Kidney capillary endothelial cell (primary cell): Measurements from ENCODE around the gene SLC22A15.
A peak's percentile ranks its signal among the peaks of the same experiment; 100 is the strongest.
"Not testable (repeated sequence)": the region's sequence is repeated elsewhere in the genome, so short reads cannot be mapped to it uniquely, and the experiment has no call there.

Experiments
- DNase-seq: peaks from one replicate; pipeline ENCODE4 v3.0.0-alpha.2; 2018; ENCODE audit warnings: low spot score

SLC22A15 gene

DNA sequence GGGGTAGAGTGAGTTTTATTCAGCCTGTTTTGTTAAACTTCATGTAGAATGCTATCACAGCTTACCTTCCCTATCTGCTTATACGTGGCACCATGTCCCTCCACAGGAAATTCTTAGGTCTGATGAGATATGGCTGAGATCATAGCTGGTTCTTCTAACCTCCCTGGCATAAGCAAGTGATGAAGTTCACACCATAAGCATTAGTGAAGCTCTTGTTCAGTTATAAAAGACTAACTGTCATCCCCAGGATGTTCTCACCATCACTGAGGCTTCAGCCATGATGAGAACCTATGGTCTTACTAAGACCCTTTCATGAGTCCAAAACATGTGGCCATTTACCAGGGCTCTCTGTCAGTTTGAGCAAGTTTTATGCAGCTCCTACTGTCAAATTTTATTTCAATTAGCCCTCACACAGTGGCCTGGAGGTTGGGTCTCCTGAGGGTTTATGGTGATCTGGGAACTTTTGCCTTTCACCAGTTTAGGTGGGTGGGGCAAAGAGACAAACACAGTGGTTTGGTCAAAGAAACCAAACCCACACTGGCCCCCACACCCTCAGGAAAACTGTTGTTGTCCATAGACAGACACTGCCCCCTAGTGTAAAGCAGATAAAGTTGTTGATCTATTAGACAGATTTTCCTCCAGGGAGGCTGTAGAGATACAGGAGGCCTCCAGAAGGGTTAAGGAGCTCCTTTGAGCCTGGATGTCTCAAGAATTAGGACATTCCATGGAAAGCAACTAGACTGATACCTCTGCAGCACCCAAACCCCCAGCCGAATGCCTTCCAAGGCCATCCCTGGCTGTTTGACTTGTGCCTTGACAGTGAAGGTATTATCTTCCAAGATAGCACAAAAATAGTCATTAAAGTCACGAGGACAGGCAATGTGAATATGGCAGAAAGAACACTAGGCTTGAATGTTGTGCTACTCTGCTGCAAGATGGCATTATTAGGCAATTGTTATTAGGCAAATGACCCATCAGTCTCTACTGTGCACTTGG lies 5.0 kb downstream of the SLC22A15 start:
- DNase-seq = peak; percentile 50

- no peak for DNase-seq
Measured at GRCh38 chr1:115982400-115982799, 6.1 kb downstream of the SLC22A15 start.

DNA sequence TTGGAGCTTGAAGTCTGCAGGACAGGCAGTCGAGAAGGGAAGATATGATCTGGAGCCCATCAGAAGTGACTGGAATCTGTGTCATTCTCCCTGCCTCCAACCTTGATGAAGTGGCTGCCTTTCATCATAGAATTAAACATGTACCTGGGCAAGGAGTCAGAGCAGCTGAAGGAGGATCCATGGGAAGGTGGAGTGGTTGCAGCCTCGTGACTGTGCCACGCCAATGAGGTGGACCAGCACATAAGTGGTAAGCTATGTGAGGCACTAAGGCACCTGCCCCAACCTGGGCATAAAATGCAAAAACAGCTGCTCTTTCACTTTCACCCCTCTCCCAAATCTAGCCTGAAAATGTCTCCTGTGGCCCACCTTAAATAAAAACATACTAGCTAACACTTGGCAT lies 7.3 kb downstream of the SLC22A15 start:
- no peak for DNase-seq

DNA sequence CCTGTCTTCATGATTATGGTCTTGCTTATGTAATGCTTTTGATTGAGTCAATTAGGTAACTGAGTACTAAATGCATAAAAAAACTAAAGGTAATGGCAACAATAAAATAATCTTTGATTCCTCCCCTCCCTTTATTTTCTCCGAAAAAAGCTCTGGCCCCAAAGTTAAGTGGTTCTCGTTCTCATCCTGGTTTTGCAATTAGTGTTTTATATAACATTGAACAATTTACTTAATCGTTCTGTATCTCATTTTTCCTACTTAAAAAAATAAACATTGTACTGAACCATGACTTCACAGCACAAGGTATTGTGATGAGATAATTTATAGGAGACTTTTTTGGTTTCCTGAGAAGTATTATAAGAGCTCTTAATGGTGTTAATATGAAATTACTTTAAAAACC lies 11.3 kb downstream of the SLC22A15 start:
- no peak for DNase-seq

DNA sequence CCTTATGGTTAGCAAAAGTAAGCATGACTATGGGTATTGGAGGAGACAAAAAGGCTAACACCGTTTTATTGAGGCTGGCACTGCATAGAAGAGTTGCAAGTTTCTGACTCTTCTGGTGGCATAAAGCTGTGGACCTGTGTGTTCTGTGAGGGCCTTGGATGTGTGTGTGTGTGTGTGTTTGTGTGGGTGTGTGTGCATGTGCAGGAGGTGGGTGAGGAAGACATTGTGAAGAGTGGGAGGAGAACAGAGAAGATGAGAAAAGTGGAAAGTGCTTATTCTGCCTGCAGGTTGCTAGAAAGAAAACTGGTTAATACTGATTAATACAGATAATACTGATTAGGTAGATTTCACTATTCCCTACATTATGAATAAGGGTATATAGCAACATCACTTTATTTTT lies 12.6 kb downstream of the SLC22A15 start:
- no peak for DNase-seq

DNA sequence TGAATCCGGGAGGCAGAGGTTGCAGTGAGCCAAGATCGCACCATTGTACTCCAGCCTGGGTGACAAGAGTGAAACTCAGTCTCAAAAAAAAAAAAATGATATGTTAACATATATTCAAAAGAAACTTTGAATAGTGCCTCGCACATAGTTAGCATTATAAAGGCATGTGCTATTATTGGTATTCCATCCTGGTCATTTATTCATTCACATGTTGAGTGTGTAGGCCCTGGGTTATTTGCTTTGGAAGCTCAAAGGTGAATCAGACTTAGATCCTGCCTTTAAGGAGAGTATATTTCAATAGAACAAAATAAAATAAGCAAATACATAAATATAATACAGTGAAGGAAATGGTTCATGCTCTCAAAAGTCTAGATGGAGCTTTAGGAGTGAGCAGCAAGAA lies 13.4 kb downstream of the SLC22A15 start:
- DNase-seq = no peak

- DNase-seq = no peak
Measured at GRCh38 chr1:115991909-115992308, 15.6 kb downstream of the SLC22A15 start.

DNA sequence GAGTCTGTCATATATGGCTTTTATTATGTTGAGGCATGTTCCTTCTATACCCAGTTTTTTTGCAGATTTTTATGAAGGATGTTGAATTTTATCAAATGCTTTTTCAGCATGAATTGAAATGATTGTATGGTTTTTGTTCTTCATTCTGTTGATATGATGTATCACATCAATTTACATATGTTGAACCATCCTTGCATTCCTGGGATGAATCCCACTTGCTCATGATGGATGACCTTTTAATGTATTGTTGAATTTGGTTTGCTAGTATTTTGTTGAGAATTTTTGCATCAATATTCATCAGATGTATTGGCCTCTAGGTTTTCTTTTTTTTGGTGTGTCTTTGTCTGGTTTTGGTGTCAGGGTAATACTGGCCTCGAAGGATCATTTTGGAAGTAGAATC lies 21.6 kb downstream of the SLC22A15 start:
- not testable (repeated sequence) for DNase-seq

GRCh38 chr1:116001739-116002487 lies 25.6 kb downstream of the SLC22A15 start:
- no peak for DNase-seq

GRCh38 chr1:116002781-116003420 lies 26.6 kb downstream of the SLC22A15 start:
- DNase-seq = no peak

DNA sequence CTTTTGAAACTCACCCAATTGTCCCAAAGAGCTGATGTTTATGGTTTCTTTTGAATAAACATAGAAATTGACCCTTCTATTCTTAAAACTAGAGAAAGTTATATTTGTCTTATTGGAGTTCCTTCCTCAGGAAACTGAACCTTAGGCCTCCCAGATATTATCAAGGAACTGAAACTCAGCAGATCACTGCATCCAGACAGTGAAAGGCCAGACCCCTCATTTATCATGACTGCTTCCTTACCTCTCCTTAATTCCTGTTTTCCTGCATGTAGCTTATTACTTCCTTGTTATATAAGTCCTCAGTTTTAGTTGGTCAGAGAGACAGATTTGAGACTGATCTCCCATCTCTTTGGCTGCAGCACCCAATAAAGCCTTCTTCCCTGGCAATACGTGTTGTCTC lies 27.5 kb downstream of the SLC22A15 start:
- DNase-seq = no peak

GRCh38 chr1:116006486-116006964 lies 30.2 kb downstream of the SLC22A15 start:
- no peak for DNase-seq

DNA sequence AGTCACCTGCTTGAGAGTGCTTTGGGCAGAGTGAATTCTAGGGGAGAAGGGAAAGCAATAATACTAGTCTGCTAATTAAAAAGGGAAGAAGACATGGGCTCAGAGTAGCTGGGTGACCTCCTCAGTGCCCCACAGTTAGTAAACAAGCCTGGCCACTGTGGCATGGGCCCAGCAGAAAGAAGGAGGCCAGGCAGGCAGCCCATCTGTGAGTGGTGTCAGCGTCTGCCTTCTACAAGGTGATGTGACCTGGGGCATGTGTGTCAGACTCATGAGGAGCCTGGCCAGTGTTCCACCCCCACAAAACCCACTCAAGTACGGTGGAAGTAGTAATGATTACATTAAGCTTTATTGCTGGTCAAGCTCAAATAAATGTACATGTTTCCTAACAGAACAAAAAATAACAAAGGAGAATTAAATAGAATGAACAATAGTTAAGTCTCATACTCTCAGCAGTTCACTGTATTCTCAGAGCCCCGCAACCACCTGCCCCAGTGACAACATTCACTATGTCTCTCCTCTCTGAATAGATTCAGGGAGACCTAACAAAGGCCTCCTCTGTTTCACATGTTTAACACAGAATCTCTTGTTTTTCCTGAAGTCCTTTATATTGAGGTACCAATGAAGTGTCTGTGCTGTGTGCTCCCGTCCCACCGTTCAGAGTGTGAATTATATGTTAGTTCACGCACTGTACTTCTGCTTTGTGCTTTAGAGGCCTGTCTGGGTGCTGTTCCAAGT lies 32.5 kb downstream of the SLC22A15 start:
- no peak for DNase-seq

- DNase-seq = no peak
Measured at GRCh38 chr1:116012716-116013115, 36.4 kb downstream of the SLC22A15 start.

- no peak for DNase-seq
Measured at GRCh38 chr1:116015679-116016078, 39.4 kb downstream of the SLC22A15 start.

DNA sequence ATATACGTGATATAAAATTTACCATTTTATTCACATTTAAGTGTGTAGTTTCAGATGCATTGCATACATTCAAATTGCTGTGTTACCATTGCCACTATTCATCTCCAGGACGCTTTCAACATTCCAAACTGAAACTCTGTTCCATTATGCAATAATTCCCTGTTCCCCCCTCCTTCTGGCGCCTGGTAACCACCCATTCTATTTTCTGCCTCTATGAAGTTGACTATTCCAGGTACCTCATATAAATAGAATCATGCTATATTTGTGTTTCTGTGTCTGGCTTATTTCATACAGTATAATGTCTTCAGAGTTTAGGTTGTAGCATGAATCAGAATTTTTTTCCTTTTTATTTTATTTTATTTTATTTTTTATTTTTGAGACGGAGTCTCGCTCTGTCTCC lies 41.7 kb downstream of the SLC22A15 start:
- no peak for DNase-seq

GRCh38 chr1:116019653-116020253 lies 43.4 kb downstream of the SLC22A15 start:
- no peak for DNase-seq

DNA sequence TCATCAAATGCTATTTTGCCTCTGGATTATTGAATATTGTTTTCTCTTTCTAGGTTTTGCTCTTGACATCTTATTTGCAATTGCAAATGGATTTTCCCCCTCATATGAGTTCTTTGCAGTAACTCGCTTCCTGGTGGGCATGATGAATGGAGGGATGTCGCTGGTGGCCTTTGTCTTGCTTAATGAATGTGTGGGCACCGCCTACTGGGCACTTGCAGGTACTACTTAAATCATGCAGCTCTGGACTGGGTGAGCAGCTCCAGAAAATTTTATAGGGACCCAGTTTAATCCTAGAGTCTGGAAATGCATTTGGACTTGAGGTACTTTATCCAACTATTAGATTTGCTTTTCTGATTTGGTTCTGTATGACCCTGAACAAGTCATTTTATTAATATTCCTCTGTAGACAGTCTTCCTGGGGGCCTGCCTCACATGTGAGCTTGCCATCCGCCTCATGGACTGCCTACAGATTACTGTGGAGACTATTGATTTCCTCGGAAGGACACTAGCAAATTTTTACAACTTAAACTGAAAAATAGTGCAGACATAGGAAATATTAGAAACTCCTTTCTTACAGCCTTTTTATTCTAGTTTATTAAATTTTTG lies 44.5 kb downstream of the SLC22A15 start:
- DNase-seq = peak; percentile 57

GRCh38 chr1:116024626-116025025 lies 48.3 kb downstream of the SLC22A15 start:
- DNase-seq = no peak

- no peak for DNase-seq
Measured at GRCh38 chr1:116026631-116027030, 50.3 kb downstream of the SLC22A15 start.

DNA sequence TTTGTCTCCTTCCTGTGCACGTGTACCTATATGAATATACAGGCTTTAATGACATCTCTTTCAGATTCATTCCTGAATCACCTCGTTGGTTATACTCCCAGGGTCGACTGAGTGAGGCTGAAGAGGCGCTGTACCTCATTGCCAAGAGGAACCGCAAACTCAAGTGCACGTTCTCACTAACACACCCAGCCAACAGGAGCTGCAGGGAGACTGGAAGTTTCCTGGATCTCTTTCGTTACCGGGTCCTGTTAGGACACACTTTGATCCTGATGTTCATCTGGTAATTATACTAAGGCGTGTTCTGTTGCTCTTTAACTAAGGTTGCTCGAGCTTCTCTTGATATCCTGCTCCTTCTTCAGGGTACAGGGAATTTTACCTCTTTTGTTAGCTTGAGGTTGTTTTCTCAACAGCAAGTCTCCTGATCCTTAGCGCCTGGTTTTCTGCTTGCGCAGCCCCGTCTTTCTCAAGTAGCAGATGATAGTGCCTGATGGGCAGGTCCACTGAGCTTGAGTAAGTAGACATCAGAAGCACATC lies 55.1 kb downstream of the SLC22A15 start:
- DNase-seq = no peak
